Measurements from ENCODE around the gene USP10.

DNA sequence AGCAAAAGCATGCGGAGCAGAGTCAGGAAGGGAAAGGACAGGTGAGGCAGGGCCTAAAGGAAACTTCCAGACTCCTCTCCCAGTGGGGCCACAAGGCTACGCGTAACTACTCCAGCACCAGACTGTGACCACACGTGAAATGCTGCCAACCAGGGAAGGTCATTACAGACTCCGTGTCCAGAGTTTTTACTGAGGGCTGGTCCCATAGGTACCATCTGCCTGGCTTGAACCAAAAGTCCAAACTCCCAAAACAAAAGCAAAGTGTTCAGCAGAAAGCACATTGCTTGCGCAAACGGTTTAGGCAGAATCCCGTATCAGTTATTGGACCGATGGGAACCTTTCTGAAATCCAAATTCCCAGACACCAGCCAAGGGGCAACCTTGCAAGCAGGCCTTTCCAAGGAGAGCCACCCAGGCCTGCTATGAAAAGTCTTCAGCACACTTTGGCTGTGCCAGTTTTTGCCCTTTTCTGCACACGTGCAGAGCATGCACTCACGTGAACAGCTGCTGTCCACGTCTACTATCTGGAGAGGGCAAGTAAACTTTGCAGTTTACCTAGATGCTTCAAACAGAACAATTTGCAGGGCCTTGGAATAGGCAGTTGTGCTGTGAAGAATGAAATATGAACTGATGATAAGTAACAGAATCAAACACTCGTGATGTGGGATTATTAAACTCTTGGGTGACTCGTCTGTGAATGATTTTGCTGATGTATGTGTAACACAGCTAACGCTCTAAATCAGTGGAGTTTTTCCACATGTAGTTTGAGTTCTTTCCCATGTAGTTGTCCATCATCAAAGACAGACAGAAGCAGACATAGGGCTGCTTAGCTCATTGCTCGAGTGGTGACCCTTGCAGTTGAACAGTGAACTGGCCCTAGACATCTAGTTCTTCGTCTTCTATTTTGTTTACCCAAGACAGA is 61.9 kb downstream of the USP10 start:
- TF ChIP-seq, protein P1, sequence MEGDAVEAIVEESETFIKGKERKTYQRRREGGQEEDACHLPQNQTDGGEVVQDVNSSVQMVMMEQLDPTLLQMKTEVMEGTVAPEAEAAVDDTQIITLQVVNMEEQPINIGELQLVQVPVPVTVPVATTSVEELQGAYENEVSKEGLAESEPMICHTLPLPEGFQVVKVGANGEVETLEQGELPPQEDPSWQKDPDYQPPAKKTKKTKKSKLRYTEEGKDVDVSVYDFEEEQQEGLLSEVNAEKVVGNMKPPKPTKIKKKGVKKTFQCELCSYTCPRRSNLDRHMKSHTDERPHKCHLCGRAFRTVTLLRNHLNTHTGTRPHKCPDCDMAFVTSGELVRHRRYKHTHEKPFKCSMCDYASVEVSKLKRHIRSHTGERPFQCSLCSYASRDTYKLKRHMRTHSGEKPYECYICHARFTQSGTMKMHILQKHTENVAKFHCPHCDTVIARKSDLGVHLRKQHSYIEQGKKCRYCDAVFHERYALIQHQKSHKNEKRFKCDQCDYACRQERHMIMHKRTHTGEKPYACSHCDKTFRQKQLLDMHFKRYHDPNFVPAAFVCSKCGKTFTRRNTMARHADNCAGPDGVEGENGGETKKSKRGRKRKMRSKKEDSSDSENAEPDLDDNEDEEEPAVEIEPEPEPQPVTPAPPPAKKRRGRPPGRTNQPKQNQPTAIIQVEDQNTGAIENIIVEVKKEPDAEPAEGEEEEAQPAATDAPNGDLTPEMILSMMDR (conservative IDR thresholded peaks at IDR 0.05 in 1 of 2, IDR thresholded peaks at IDR 0.05 in 1 of 2; ENCODE audit: low read depth in 1 of 2, low read length in 2 of 2), result no peak
- no peak for TF ChIP-seq EZH2 (IDR thresholded peaks at IDR 0.05; ENCODE audit: low read length, missing control alignments)
